GM21786 (cell line): Measurements from ENCODE around the gene IPO8.
"Not testable (repeated sequence)": the region's sequence is repeated elsewhere in the genome, so short reads cannot be mapped to it uniquely, and the experiment has no call there.

Experiments used
- ATAC-seq: cut with Tn5 transposase; IDR thresholded peaks from one replicate; pipeline ENCODE4 v1.9.1; 2021; ENCODE audit not compliant: unreplicated experiment

The IPO8 gene

DNA sequence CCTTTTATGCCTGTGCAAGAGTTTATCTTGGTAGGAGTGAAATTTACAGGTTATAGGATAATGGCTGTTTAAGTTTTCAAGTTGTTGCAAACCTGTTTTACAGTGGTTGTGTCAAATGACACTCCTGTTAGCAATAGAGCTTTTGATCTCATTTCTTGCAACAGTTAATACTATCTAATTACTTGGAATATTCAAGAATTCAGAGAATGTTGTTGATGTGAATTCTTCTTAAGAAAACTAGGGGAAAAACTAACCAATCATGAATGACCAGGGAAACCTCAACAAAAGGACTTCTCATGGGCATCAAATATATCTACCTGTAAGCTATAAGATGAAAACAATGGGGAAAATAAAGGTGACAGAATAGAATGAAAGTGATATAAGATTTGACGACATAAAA, 85.0 kb downstream of the IPO8 start:
- ATAC-seq = no peak

DNA sequence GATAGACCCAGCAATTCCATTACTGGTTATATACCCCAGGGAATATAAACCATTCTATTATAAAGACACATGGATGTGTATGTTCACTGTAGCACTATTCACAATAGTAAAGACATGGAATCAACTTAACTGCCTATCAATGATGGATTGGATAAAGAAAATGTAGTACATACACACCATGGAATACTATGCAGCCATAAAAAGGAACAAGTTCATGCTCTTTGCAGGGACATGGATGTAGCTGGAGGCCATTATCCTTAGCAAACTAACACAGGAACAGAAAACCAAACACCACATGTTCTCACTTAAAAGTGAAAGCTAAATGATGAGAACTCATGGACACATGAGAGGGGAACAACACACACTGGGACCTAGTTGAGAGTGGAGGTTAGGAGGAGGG, 85.8 kb downstream of the IPO8 start:
- not testable (repeated sequence) for ATAC-seq

DNA sequence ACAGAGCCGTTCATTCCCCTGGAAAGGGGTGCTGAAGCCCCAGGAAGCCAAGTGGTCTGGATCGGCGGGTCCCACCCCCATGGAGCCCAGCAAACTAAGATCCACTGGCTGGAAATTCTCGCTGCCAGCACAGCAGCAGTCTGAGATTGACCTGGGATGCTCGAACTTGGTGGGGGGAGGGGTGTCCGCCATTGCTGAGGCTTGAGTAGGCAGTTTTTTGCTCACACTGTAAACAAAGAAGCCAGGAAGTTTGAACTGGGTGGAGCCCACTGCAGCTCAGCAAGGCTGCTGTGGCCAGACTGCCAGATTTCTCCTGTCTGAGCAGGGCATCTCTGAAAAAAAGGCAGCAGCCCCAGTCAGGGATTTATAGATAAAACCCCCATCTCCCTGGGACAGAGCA, 91.4 kb downstream of the IPO8 start:
- not testable (repeated sequence) for ATAC-seq

DNA sequence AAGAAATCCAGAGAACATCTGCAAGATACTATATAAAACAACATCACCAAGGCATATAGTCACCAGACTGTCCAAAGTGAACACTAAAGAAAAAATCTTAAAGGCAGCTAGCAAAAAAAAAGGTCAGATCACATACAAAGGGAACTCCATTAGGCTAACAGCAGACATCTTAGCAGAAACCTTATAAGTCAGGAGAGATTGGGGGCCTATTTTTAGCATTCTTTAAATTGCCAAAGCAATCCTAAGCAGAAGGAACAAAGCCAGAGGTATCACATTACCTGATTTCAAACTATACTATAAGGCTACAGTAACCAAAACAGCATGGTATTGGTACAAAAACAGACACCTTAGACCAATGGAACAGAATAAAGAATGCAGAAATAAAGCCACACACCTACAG, 92.5 kb downstream of the IPO8 start:
- no peak for ATAC-seq

DNA sequence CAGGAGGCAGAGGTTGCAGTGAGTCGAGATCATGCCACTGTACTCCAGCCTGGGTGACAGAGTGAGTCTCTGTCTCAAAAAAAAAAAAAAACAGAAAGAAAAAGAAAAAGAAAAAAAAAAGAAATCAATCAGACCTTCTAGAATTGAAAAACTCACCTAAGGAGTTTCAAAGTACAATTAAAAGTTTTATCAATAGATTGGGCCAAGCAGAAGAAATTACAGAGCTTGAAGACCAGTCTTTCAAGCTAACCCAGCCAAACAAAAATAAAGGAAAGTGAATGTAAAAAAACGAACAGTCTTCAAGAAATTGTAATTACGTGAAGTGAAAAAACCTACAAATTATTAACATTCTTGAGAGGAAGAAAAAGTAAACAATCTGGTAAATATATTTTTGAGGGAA, 93.0 kb downstream of the IPO8 start:
- no peak for ATAC-seq

DNA sequence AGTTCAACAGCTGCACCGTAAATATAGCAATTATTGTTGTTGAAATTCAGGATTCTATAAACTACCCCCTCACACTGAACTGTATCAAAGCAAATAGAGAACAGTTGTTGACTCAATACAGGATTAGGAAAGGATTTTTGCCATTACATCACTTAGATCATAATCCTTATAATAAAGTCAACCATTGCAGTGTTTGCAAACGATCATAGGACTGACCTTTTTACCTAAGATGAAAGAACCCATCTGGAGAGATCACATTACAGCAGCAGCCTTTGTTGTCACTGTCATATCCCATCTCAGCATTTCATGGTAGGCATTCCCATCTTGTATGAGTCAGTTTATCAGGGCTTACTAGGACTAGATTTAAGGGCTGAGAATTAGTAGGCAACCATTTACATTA, 96.1 kb downstream of the IPO8 start:
- ATAC-seq = no peak

DNA sequence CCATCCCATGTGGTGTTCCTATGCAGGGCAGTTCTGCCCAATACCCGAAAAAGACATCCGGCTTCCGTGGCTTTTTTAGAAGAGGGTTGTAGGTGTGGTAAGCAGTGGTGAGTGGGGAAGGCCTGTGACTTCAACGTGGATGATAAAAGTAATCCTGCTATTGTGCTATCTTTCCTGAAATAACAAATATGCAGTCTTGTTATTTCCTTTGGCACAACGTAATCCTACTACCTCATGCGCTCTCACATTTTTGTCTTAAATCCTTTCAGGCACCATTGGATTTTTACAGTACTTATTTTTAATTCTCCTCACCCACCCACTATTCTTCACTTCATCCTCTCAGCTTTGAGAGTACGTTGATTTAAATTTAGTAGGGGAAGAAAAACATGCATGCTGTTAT, 96.8 kb downstream of the IPO8 start:
- no peak for ATAC-seq

DNA sequence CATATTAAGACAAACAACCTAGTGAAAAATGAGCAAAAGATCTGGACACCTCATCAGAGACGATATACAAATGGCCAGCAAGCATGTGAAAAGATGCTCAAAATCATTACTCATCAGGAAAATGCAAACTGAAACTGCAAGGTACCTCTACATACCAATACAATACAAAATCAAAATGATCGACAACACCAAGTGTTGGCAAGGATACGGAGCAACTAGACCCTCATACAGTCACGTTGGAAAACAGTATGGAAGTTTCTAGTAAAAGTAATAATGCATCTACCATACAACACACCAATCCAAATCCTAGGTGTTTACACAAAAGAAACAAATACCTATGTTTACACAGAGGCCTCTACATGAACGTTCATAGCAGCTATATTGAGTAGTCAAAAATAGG, 99.9 kb downstream of the IPO8 start:
- no peak for ATAC-seq

DNA sequence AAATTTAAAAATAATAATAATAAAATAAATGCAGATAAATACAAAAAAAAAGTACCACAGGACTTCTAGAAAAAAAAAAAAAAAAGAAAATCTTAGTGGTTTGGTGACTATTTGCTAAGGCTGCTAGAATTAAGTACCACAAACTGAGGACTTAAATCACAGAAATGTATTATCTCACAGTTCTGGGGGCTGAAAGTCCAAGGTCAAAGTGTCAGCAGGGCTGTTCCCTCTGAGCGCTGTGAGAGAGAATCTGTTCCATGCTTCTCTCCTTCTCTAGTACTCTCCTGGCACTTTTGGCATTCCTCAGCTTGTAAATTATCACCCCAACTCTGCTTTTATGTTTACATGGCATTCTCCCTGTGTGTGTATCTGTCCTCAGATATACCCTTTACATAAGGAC, 101.2 kb downstream of the IPO8 start:
- no peak for ATAC-seq

DNA sequence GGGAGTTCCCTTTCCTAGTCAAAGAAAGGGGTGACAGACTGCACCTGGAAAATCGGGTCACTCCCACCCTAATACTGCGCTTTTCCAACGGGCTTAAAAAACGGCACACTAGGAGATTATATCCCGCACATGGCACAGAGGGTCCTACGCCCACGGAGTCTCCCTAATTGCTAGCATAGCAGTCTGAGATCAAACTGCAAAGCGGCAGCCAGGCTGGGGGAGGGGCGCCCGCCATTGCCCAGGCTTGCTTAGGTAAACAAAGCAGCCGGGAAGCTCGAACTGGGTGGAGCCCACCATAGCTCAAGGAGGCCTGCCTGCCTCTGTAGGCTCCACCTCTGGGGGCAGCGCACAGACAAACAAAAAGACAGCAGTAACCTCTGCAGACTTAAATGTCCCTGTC, 107.1 kb downstream of the IPO8 start:
- ATAC-seq = not testable (repeated sequence)

DNA sequence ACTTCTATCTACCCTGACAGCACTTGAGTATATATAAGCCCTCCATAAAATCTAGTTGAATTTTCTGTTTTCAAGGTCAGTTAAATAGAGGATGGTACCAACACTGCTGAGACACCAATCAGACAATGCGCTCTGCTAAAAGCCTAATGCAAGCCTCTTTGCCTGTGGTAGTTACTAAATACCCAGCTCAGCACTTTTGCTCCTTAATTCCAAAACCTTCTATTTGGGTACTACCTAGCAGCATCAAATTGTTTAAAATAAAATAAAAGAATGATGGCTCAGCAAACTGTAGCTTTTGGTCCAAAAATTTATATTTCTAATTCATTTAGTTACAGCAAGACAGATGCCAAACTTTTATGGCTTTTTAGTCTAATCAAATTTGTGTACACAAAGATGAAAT, 107.9 kb downstream of the IPO8 start:
- no peak for ATAC-seq

DNA sequence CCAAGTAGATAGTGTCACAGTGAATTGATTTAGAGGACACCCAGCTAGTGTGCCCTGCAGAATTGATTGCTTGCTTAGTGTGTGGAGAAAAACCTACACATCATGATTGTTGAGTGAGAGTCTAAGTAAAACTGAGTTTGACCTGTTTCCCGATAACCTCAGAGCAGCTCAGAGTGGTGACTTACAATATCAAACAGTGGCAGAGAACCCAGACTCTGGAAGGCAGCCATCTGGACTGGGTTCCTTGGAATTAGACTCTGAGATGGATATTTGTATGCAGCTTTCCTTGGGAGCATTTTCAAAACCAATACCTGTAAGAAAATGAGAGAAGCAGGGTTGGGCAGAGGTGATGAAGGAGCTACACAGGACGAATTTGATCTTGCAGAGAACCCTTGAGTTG, 109.8 kb downstream of the IPO8 start:
- ATAC-seq = no peak

DNA sequence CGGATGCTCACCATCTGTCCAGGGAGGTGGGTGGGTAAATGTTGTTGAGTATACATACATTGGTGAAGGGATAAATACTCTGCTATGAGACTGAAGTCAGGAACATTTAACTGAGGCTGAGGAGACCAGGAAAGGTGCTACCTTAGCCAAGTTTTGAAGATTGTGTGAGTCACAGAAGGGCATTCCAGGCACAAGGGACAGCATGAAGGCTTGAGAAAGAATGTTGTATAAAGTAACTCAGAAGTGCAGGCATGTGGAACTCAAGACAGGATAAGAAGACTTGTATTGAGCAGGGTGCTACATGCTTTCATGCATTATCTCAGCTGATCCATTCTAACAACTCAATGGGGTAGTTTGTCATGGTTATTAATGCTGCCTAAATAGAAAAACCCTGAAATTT, 112.7 kb downstream of the IPO8 start:
- no peak for ATAC-seq

DNA sequence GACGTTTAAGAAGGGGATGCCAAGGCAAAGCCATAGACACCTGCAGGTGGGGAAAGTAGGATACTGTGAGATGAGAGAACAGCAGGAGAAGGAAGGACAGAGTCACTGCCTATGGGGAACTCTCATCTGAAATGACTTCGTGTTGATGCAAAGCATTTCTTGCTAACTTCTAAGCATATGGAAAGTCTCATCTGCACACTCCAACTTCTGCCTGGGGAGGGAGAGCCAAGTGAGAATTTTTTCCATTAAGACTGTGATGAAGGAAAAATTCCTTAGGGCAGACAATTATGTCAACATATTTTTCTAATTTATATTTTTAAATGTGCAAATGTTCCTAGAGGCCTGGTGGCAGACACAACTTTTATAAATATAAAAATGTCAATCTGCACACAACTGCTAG, 115.3 kb downstream of the IPO8 start:
- ATAC-seq = no peak
